ENCODE measurements around the gene KIF2C. TPM values are rescaled to one million over a fixed set of nuclear protein-coding genes. Genes with fewer than 3 reads are reported as not detected.
A peak's percentile ranks its signal among the peaks of the same experiment; 100 is the strongest.

Gene KIF2C
- total RNA-seq, 3 donors from 2014 or later = 0.73 to 2.6 (median 0.98) TPM

GRCh38 chr1:44798481-44799365, 59.1 kb downstream of the KIF2C start:
- Histone ChIP-seq H3K4me1 (peaks cover 0 to 6% of the 10 kb centered on the region in 2 donors), H3K27me3 (no peaks in the 10 kb centered on the region), H3K36me3 (no peaks in the 10 kb centered on the region), H3K4me3 (no peak overlapping the region), H3K9me3 (no peaks in the 10 kb centered on the region), H3K27ac (peak overlapping the region in 1 of 2 donors; percentile 40)
- DNase-seq (ENCODE audit: low spot score in 2 of 2) = peak in 1 of 2 donors; percentile 15
- intact Hi-C loops (cut with DNase I; ENCODE audit: low total_unique reads) = no loop called here
- TF ChIP-seq POLR2A (IDR thresholded peaks at IDR 0.05) = no peak
- no peak for TF ChIP-seq POLR2AphosphoS5 (IDR thresholded peaks at IDR 0.05)
- no peak for TF ChIP-seq CTCF (IDR thresholded peaks at IDR 0.05)

GRCh38 chr1:44799770-44800584, 60.3 kb downstream of the KIF2C start, which contains the start of gene PLK3:
PLK3 (plus strand) TSS chr1:44800377; CDS start chr1:44800464, 87 bp downstream.
- peak; percentile 97 to 98 for DNase-seq (ENCODE audit: low spot score in 2 of 2)
- peaks cover 0 to 6% of the 10 kb centered on the region in 2 donors for H3K4me1 ChIP-seq
- peak; percentile 47 to 96 (median 89) for TF ChIP-seq CTCF (IDR thresholded peaks at IDR 0.05)
- TF ChIP-seq POLR2AphosphoS5 (IDR thresholded peaks at IDR 0.05) = peak; percentile 72 to 86 (median 82)
- peak; percentile 62 for TF ChIP-seq POLR2A (IDR thresholded peaks at IDR 0.05)
- no peaks in the 10 kb centered on the region for H3K9me3 ChIP-seq
- peak within 1 kb of the TSS; percentile 93 to 98 for H3K27ac ChIP-seq
- intact Hi-C loops (cut with DNase I; ENCODE audit: low total_unique reads) = no loop called here
- peak within 1 kb of the TSS; percentile 85 to 96 (median 92) for H3K4me3 ChIP-seq
- H3K27me3 ChIP-seq = no peaks in the 10 kb centered on the region
- no peaks in the 10 kb centered on the region for H3K36me3 ChIP-seq

GRCh38 chr1:44801491-44802305, 62.1 kb downstream of the KIF2C start:
- peak overlapping the region; percentile 54 to 84 for H3K27ac ChIP-seq
- DNase-seq (ENCODE audit: low spot score in 2 of 2) = peak in 1 of 2 donors; percentile 50
- H3K27me3 ChIP-seq = no peaks in the 10 kb centered on the region
- peak overlapping the region; percentile 85 to 96 (median 92) for H3K4me3 ChIP-seq
- no peaks in the 10 kb centered on the region for H3K36me3 ChIP-seq
- TF ChIP-seq POLR2A (IDR thresholded peaks at IDR 0.05) (no peak), CTCF (IDR thresholded peaks at IDR 0.05) (no peak), POLR2AphosphoS5 (IDR thresholded peaks at IDR 0.05) (no peak)
- H3K9me3 ChIP-seq = no peaks in the 10 kb centered on the region
- H3K4me1 ChIP-seq = peaks cover 4 to 14% of the 10 kb centered on the region in 2 donors
- intact Hi-C loops (cut with DNase I; ENCODE audit: low total_unique reads) = no loop called here

DNA sequence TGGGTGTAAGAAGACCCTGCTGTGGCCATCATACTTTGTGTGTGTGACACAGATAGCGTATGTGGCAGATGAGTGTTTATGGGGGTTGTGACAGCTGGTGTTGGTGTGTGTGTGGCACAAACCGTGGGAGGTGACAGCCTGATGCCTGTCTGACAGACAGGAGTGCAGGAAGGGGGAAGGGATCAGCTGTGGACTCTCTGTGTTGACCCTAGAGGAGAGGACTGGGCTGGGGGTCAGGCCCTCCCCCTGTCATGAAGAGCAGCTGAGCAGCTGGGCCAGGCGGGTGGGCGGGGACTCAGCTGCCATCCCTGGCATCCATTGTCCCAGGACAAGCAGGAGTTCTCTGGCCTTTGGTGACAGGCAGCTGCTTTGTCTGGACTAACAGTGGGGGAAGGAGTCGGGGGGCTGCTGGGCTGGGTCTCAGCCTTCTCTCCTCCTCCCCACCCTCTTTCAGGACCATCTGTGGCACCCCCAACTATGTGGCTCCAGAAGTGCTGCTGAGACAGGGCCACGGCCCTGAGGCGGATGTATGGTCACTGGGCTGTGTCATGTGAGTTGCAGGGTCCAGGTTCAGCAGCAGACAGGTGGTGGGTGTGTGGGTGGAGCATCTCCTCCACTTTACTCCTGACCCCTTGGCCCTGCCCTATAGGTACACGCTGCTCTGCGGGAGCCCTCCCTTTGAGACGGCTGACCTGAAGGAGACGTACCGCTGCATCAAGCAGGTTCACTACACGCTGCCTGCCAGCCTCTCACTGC, 62.8 kb downstream of the KIF2C start:
- intact Hi-C loops (cut with DNase I; ENCODE audit: low total_unique reads) = no loop called here
- TF ChIP-seq POLR2AphosphoS5 (IDR thresholded peaks at IDR 0.05) = no peak
- no peak for TF ChIP-seq CTCF (IDR thresholded peaks at IDR 0.05)
- TF ChIP-seq POLR2A (IDR thresholded peaks at IDR 0.05) = no peak
- H3K4me1 ChIP-seq = peaks cover 11 to 16% of the 10 kb centered on the region in 2 donors

More for the DNA sequence above, 62.8 kb downstream of the KIF2C start:
- H3K9me3 ChIP-seq = no peaks in the 10 kb centered on the region
- H3K4me3 ChIP-seq = peak overlapping the region; percentile 85 to 96 (median 92)
- no peaks in the 10 kb centered on the region for H3K36me3 ChIP-seq
- peak overlapping the region; percentile 54 to 84 for H3K27ac ChIP-seq
- no peaks in the 10 kb centered on the region for H3K27me3 ChIP-seq
- DNase-seq (ENCODE audit: low spot score in 2 of 2) = peak in 1 of 2 donors; percentile 34
